Brain microvascular endothelial cell (primary cell): ENCODE results near the gene THBS2.

ENCODE experiments used
- DNase-seq: peaks from one replicate; pipeline ENCODE4 v3.0.0-alpha.2; 2020
- H3K27ac ChIP-seq: fragments of 250-450 bp; sonication (Bioruptor Pico); 2 replicates; pipeline ENCODE4 v1.5.1; 2020; ENCODE audit warnings: mild to moderate bottlenecking, moderate library complexity
- H3K27me3 ChIP-seq: fragments of 250-450 bp; sonication (Bioruptor Pico); replicated peaks from 2 replicates; pipeline ENCODE4 v1.5.1; 2020; ENCODE audit warnings: mild to moderate bottlenecking
- H3K36me3 ChIP-seq: fragments of 250-450 bp; sonication (Bioruptor Pico); replicated peaks from 2 replicates; pipeline ENCODE4 v1.5.1; 2020; ENCODE audit warnings: mild to moderate bottlenecking
- H3K4me3 ChIP-seq: 2 replicates; pipeline ENCODE4 v1.5.1; 2011; ENCODE audit warnings: low read depth, mild to moderate bottlenecking, control low read depth, low read length, moderate library complexity
- CTCF ChIP-seq: IDR thresholded peaks from 2 replicates; pipeline ENCODE4 v1.5.1; 2011; ENCODE audit warnings: low read depth, mild to moderate bottlenecking, moderate library complexity, low read length, control low read depth, inconsistent platforms; ENCODE audit errors: missing control alignments
- in situ Hi-C: cut with HindIII; loops from 2 replicates; pipeline ENCODE4 v1.10.0; 2017; ENCODE audit warnings: low sequenced_read_pairs, low pct_ligation_motif_present

Gene THBS2

DNA sequence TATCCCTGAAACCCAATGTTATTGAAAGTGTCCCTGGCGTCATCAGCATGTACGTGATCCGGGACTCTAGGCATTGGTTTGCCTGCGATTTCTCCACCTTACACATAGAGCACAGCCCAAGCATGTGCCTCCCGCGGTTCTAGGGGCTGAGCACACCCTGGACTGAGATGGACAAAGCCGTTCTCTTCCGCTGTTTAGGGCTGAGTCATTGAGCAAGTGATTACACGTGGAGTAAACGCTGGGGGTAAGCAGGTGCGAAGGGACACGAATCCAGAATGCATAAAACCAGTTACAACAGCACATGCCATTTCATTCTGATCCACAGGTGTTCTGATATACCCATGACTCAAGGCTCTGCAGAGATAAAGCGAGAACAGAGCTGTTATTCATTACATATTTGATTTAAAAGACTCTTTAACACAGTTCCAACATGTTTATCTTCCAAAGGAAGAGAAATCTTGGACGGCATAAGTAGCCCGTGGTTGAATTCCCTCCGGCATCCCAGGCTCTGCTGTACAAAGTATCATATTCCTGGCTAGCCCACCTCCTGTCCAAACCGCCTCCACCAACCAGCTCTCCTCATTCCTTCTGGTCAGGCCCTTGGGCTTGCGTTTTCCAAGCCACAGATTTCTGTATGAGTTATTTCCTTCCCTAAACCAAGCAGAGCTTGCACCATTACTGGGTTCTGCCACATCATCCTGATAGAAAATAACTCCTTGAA is 36.1 kb upstream of the THBS2 start:
- Histone ChIP-seq H3K4me3 (no peak overlapping the region), H3K27me3 (no peaks in the 10 kb centered on the region), H3K27ac (peak overlapping the region; percentile 25), H3K36me3 (no peaks in the 10 kb centered on the region)
- DNase-seq: peak; percentile 36
- in situ Hi-C loops: no loop called here
- no peak for TF ChIP-seq CTCF

- H3K4me3 ChIP-seq: no peak overlapping the region
- no peak for TF ChIP-seq CTCF
- in situ Hi-C loops: no loop called here
- no peaks in the 10 kb centered on the region for H3K36me3 ChIP-seq
- no peak for DNase-seq
- no peak overlapping the region for H3K27ac ChIP-seq
- no peaks in the 10 kb centered on the region for H3K27me3 ChIP-seq
These were observed 35.6 kb upstream of the THBS2 start for GRCh38 chr6:169289257-169289618.

DNA sequence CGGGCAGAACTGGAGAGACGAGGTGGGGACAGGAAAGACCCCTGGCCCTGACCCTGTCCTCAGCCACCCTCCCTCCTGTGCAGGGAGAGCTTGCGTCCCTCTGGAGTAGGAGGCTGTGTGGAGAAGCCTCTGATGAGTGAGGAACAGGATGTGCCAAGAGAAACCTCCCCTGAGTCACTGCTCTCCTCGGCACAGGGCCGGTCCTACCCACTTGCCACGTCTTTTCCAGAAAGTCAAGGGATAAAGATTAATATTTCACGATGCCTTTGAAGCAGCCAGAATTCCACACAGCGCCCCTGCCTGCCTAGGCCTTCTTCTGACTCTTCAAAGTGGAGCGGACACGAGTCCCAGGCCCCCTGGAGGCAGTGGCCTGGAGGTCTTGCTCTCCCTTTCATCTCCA is 34.9 kb upstream of the THBS2 start:
- no peak overlapping the region for H3K27ac ChIP-seq
- DNase-seq: peak; percentile 40
- no peaks in the 10 kb centered on the region for H3K27me3 ChIP-seq
- H3K36me3 ChIP-seq: no peaks in the 10 kb centered on the region
- in situ Hi-C loops: no loop called here
- H3K4me3 ChIP-seq: no peak overlapping the region
- peak; percentile 21 for TF ChIP-seq CTCF

- H3K27me3 ChIP-seq: no peaks in the 10 kb centered on the region
- no peaks in the 10 kb centered on the region for H3K36me3 ChIP-seq
- peak; percentile 25 for TF ChIP-seq CTCF
- no peak overlapping the region for H3K27ac ChIP-seq
- DNase-seq: no peak
- H3K4me3 ChIP-seq: no peak overlapping the region
- in situ Hi-C loops: no loop called here
These were observed 34.0 kb upstream of the THBS2 start for GRCh38 chr6:169287675-169288074.

GRCh38 chr6:169286961-169287360 is 33.3 kb upstream of the THBS2 start:
- H3K4me3 ChIP-seq: no peak overlapping the region
- no peaks in the 10 kb centered on the region for H3K36me3 ChIP-seq
- H3K27ac ChIP-seq: no peak overlapping the region
- no peak for DNase-seq
- no peak for TF ChIP-seq CTCF
- H3K27me3 ChIP-seq: no peaks in the 10 kb centered on the region
- in situ Hi-C loops: no loop called here

DNA sequence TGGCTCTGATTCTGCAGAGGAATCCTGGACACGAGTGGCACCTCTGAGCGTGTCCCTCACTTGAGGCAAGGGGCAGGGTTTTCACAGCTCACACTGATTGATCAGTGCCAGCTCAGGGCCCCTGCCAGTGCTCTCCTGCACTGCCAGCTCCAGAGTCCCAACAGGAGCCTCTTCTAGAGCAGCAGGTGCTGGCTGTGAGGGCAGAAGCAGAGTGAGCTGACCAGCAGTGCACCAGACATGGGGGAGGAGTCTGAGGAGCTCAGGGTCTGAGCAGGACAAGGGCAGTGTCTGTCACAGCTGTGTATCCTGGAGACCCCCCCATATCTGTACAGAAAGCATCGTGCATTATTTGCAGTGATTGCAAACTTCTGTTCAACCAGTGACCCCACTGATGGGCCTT is 31.5 kb upstream of the THBS2 start:
- Histone ChIP-seq H3K36me3 (no peaks in the 10 kb centered on the region), H3K27me3 (no peaks in the 10 kb centered on the region), H3K27ac (no peak overlapping the region), H3K4me3 (no peak overlapping the region)
- in situ Hi-C loops: no loop called here
- DNase-seq: no peak
- no peak for TF ChIP-seq CTCF
